ENCODE data around the gene SMIM36. TPM values are rescaled to one million over a fixed set of nuclear protein-coding genes. Genes with fewer than 3 reads are reported as not detected.

SMIM36 gene
- polyA plus RNA-seq, 3 donors, result not detected

DNA sequence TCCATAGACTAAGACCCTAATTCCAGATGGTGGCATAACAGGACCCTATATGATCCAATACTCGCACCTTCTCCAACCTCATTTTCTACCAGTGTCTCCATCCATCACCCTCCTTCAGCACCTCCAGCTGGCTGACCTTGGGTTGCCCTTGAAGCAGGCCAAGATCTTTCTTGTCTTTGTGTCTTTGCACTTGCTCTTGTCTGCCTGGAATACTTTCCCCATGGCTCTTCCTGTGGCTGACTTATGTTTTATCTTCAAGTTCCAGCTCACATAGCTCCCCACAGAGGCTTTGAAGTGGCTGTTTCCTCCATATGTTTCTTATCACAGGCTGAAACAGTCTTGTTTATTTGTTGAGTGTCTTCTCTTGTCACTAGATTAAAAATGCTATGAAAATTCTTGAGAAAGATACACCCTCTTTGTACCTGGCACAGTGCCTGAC is 60.0 kb downstream of the SMIM36 start:
- no peak overlapping the region for H3K9ac ChIP-seq (ENCODE audit: insufficient read depth, low read length, poor library complexity, severe bottlenecking)

GRCh38 chr17:55450232-55450825 is 60.9 kb downstream of the SMIM36 start:
- no peaks in the 10 kb centered on the region for H3K36me3 Mint-ChIP-seq
- H3K36me3 ChIP-seq (replicated peaks in 1 of 2; ENCODE audit: control insufficient read depth in 1 of 2, insufficient read depth in 2 of 2, low read length in 2 of 2), result no peaks in the 10 kb centered on the region

More for the DNA sequence above, 60.0 kb downstream of the SMIM36 start:
- Histone ChIP-seq H3K36me3 (replicated peaks in 1 of 2; ENCODE audit: control insufficient read depth in 1 of 2, insufficient read depth in 2 of 2, low read length in 2 of 2) (no peaks in the 10 kb centered on the region), H3K4me3 (replicated peaks in 1 of 3; ENCODE audit: low read depth in 2 of 3, low read length in 3 of 3) (no peak overlapping the region), H4K20me1 (ENCODE audit: insufficient read depth, low read length) (no peaks in the 10 kb centered on the region), H3K27ac (ENCODE audit: low read depth in 1 of 2, low read length in 2 of 2) (no peak overlapping the region), H3K4me1 (ENCODE audit: control insufficient read depth in 1 of 2, insufficient read depth in 2 of 2, low read length in 2 of 2) (no peaks in the 10 kb centered on the region), H3K79me2 (ENCODE audit: insufficient read depth, low read length) (no peaks in the 10 kb centered on the region), H3K9me3 (replicated peaks in 1 of 2; ENCODE audit: control insufficient read depth in 1 of 2, insufficient read depth in 1 of 2, low read length in 2 of 2) (no peaks in the 10 kb centered on the region), H3K27me3 (ENCODE audit: control insufficient read depth in 2 of 2, insufficient read depth in 2 of 2, low read length in 2 of 2) (no peaks in the 10 kb centered on the region), H3K4me2 (replicated peaks; ENCODE audit: extremely low read depth, low read length, poor library complexity, severe bottlenecking) (no peak overlapping the region), H2AFZ (ENCODE audit: insufficient read depth, low read depth, low read length, poor library complexity, severe bottlenecking) (no peak overlapping the region)
- 80% methylated on average over 1 of the region's 1 CpG for WGBS (ENCODE audit: insufficient coverage)
- H3K36me3 Mint-ChIP-seq, result no peaks in the 10 kb centered on the region
- peaks cover 0 to 2% (median 0%) of the 10 kb centered on the region in 7 donors for H3K9me3 Mint-ChIP-seq
- intact Hi-C loops (cut with micrococcal nuclease), result no loop called here
- peaks cover 8% of the 10 kb centered on the region for H3K4me1 Mint-ChIP-seq
- H3K27me3 Mint-ChIP-seq (ENCODE audit: low read depth in 3 of 3), result peaks cover 1 to 7% (median 4%) of the 10 kb centered on the region in 3 donors
- no peak overlapping the region for H3K4me3 Mint-ChIP-seq
- DNase-seq, result no peak
- peak overlapping the region in 2 of 7 donors; percentile 12 to 31 for H3K27ac Mint-ChIP-seq
- no peak for TF ChIP-seq CTCF (IDR thresholded peaks at IDR 0.05)

More at GRCh38 chr17:55450232-55450825, 60.9 kb downstream of the SMIM36 start:
- no peak overlapping the region for H3K4me3 ChIP-seq (replicated peaks in 1 of 3; ENCODE audit: low read depth in 2 of 3, low read length in 3 of 3)
- H3K27me3 ChIP-seq (ENCODE audit: control insufficient read depth in 2 of 2, insufficient read depth in 2 of 2, low read length in 2 of 2), result no peaks in the 10 kb centered on the region
- H3K27ac Mint-ChIP-seq, result no peak overlapping the region
- no peaks in the 10 kb centered on the region for H3K79me2 ChIP-seq (ENCODE audit: insufficient read depth, low read length)
- H3K27me3 Mint-ChIP-seq (ENCODE audit: low read depth in 3 of 3), result peaks cover 1 to 6% (median 4%) of the 10 kb centered on the region in 3 donors
- no peak overlapping the region for H3K4me2 ChIP-seq (replicated peaks; ENCODE audit: extremely low read depth, low read length, poor library complexity, severe bottlenecking)
- H2AFZ ChIP-seq (ENCODE audit: insufficient read depth, low read depth, low read length, poor library complexity, severe bottlenecking), result no peak overlapping the region
- no peak overlapping the region for H3K27ac ChIP-seq (ENCODE audit: low read depth in 1 of 2, low read length in 2 of 2)
- WGBS (ENCODE audit: insufficient coverage), result 81% methylated on average over 4 of the region's 7 CpGs
- no peaks in the 10 kb centered on the region for H3K4me1 ChIP-seq (ENCODE audit: control insufficient read depth in 1 of 2, insufficient read depth in 2 of 2, low read length in 2 of 2)
- DNase-seq, result no peak
- H3K9ac ChIP-seq (ENCODE audit: insufficient read depth, low read length, poor library complexity, severe bottlenecking), result no peak overlapping the region
- no peaks in the 10 kb centered on the region for H3K9me3 ChIP-seq (replicated peaks in 1 of 2; ENCODE audit: control insufficient read depth in 1 of 2, insufficient read depth in 1 of 2, low read length in 2 of 2)
- H3K9me3 Mint-ChIP-seq, result peaks cover 0 to 2% (median 0%) of the 10 kb centered on the region in 7 donors
- no peaks in the 10 kb centered on the region for H4K20me1 ChIP-seq (ENCODE audit: insufficient read depth, low read length)
- intact Hi-C loops (cut with micrococcal nuclease), result no loop called here
- no peak for TF ChIP-seq CTCF (IDR thresholded peaks at IDR 0.05)
- H3K4me3 Mint-ChIP-seq, result no peak overlapping the region
- H3K4me1 Mint-ChIP-seq, result peaks cover 10% of the 10 kb centered on the region
